ENCODE results near the gene TASP1.
"Not testable (repeated sequence)": the region's sequence is repeated elsewhere in the genome, so short reads cannot be mapped to it uniquely, and the experiment has no call there.

TASP1 gene, protein sequence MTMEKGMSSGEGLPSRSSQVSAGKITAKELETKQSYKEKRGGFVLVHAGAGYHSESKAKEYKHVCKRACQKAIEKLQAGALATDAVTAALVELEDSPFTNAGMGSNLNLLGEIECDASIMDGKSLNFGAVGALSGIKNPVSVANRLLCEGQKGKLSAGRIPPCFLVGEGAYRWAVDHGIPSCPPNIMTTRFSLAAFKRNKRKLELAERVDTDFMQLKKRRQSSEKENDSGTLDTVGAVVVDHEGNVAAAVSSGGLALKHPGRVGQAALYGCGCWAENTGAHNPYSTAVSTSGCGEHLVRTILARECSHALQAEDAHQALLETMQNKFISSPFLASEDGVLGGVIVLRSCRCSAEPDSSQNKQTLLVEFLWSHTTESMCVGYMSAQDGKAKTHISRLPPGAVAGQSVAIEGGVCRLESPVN

GRCh38 chr20:13638496-13639149 is at the start of gene TASP1:
TSS of gene TASP1 (minus strand) at chr20:13638932. CDS start at chr20:13630078, 8,854 bp downstream.
- DNase-seq (ENCODE audit: low read depth): peak; percentile 63

GRCh38 chr20:13687815-13688214 is 49.1 kb upstream of the TASP1 start:
- no peak for DNase-seq (ENCODE audit: low read depth)

DNA sequence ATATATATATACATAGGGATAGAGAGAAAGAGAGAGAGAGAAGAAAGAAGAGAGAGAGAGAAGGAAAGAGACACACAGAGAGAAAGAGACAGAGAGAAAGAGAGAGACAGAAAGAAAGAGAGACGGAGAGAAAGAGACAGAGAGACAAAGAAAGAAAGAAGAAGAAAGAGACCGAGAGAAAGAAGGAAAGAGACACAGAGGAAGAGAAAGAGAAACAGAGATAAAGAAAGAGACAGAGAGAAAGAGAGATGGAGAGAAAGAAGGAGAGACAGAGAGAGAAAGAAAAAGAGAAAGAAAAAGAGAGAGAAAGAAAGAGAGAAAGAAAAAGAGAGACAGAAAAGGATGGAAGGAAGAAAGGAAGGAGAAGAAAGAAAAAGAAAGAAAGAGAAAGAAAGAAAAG is 46.9 kb upstream of the TASP1 start:
- no peak for DNase-seq (ENCODE audit: low read depth)

- DNase-seq (ENCODE audit: low read depth): no peak
Observed at GRCh38 chr20:13684566-13685222, 46.0 kb upstream of the TASP1 start.

GRCh38 chr20:13683833-13684232 is 45.1 kb upstream of the TASP1 start:
- no peak for DNase-seq (ENCODE audit: low read depth)

GRCh38 chr20:13681248-13682125 is 42.8 kb upstream of the TASP1 start:
- DNase-seq (ENCODE audit: low read depth): no peak

- DNase-seq (ENCODE audit: low read depth): no peak
Observed at GRCh38 chr20:13678944-13679343, 40.2 kb upstream of the TASP1 start.

- no peak for DNase-seq (ENCODE audit: low read depth)
Observed at GRCh38 chr20:13677241-13677640, 38.5 kb upstream of the TASP1 start.

GRCh38 chr20:13676682-13677081 is 38.0 kb upstream of the TASP1 start:
- no peak for DNase-seq (ENCODE audit: low read depth)

DNA sequence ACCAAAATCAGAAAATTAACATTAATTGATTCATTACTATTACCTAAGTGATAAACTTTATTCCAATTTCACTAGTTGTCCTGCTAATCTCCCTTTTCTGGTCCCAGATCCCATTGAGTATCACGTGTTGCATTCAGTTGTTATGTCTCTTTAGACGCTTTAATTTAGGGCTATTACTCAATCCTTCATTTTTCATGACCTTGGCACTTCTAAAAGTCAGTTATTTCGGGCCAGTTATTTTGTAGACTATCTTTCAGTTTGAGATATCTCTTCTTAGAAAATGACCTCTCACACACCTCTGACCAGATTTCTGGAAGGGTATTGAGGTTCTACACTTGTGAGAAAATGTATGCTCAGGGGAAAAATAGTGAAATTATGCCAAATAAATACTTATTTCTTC is 34.0 kb upstream of the TASP1 start:
- no peak for DNase-seq (ENCODE audit: low read depth)

DNA sequence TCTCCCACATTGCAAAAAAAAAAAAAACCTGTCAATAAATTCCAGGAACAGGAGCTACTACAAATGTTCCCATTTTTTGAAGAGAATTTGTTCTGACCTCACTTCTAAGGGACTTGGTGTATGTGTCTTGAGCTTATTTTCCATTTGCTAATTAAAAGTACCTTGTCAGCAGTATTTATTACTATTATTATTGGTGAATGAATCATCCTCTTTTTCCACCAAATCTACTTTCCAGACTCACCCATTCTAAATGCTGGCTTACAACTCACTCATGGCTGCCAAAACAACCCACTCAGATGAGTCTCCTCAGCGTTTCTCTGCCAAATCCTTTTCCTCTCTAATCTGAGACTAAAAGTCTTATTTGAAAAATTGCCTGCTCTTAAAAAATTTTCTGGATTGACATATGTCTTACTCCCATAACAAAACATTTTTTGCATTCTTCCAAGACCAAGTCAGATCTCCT is 33.2 kb upstream of the TASP1 start:
- DNase-seq (ENCODE audit: low read depth): peak; percentile 48

GRCh38 chr20:13671512-13671911 is 32.8 kb upstream of the TASP1 start:
- no peak for DNase-seq (ENCODE audit: low read depth)

DNA sequence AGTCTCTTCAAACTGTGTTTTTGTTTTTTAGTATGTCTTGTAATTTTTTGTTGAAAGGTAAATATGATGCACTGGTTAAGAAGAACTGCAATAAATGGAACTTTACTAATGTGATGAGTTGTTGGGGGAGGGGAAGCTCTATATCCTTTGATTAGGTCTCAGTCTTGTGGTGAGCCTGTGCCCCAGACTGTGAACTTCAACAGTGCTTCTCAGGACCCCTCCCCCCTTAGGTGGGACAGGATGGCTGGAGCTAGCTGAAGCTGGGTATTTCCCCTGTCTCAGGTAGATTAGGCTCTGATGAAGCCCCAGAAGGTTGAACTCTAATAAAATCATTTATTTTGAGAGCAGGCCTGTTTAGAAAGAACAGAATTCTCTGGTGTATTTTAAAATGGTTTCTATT is 31.4 kb upstream of the TASP1 start:
- no peak for DNase-seq (ENCODE audit: low read depth)

DNA sequence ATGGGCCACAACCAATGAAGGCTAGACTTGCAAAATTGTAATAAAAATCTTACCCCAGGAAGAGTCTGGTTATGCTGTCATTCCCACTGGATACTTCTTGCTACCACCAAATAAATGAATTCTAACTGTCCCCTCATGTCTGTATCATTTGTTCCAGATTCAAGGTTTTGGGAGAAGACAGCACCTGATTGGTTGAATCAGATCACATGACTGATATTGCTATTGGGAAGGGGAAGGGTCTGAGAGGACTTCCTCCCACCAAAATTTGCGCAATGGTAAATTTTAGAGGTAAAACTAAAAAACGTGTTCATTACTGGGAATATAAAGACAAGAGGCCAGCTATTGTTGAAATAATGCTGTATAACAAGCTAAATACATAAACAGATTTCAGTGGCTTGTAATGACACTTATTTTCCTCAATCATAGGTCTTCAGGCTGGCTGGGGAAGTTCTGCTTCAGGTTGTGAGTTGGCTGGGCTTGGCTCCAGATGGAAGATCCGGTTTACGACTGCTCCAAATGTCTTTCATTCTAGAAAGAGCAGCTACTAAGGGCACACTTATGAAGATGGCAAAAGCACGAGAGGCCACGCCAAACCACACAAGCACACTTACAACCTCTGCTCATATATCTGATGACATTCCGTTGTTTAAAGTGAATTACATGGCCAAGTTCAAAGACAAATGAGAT is 27.1 kb upstream of the TASP1 start:
- no peak for DNase-seq (ENCODE audit: low read depth)

DNA sequence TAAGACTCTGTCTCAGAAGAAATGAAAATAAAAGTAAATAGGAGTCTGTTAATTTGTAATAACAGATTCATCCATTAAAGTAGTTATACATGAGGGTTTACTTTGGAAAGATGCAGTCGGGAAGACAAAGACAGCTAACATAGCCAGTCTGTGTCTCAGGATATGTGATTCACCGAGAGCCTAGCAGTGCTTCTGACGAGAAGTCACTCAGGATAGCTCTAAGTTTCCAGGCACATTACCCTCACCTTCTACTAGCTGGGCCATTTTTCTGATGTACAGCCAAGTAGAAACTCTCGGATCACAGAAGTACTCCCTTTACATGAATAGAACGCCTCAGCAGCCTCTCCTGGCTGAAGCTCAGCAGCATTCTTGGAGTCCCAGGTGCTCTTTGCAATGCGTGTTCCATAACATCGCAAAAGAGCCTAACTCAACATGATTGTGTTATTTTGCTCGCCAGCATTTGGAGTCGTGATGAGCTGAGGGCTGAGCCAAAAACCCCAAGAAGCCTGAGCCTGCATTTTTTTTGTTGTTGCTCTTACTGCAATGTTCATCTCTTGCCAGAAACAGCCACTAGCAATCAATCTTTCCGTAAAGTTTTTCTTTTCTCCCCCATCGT is 22.4 kb upstream of the TASP1 start:
- DNase-seq (ENCODE audit: low read depth): no peak

GRCh38 chr20:13659288-13659687 is 20.6 kb upstream of the TASP1 start:
- DNase-seq (ENCODE audit: low read depth): no peak

DNA sequence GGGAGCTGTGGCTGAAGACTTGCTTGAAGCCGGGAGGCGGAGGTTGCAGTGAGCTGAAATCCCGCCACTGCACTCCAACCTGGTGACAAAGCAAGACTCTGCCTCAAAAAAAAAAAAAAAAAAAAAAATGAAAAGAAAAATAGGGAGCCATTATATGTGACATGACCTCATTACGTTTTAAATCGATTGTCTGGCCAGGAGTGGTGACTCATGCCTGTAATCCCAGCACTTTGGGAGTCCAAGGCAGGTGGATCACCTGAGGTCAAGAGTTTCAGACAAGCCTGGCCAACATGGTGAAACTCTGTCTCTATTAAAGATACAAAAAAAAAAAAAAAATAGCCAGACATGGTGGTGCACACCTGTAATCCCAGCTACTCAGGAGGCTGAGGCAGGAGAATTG is 19.3 kb upstream of the TASP1 start:
- not testable (repeated sequence) for DNase-seq (ENCODE audit: low read depth)

GRCh38 chr20:13656721-13657368 is 18.1 kb upstream of the TASP1 start:
- DNase-seq (ENCODE audit: low read depth): no peak

- no peak for DNase-seq (ENCODE audit: low read depth)
Observed at GRCh38 chr20:13654463-13655023, 15.8 kb upstream of the TASP1 start.

GRCh38 chr20:13650474-13650873 is 11.7 kb upstream of the TASP1 start:
- no peak for DNase-seq (ENCODE audit: low read depth)

Data from GM04503 (cell line).